Pons (tissue), 1 donor: ENCODE data around the gene IQSEC3.
"Not testable (repeated sequence)": the region's sequence is repeated elsewhere in the genome, so short reads cannot be mapped to it uniquely, and the experiment has no call there.

Experiments
- DNase-seq: peaks from one replicate; pipeline ENCODE4 v3.0.0-alpha.2; 2016; ENCODE audit warnings: low spot score

IQSEC3 gene

GRCh38 chr12:52902-53734 is 13.4 kb upstream of the IQSEC3 start:
- DNase-seq: not testable (repeated sequence)

GRCh38 chr12:53735-54730 is 12.5 kb upstream of the IQSEC3 start:
- DNase-seq: no peak

GRCh38 chr12:54750-55535 is 11.6 kb upstream of the IQSEC3 start:
- no peak for DNase-seq

- DNase-seq: no peak
These were observed 9.8 kb upstream of the IQSEC3 start for GRCh38 chr12:56683-57346.

- no peak for DNase-seq
These were observed 9.0 kb upstream of the IQSEC3 start for GRCh38 chr12:57539-57938.

- DNase-seq: no peak
These were observed 7.7 kb upstream of the IQSEC3 start for GRCh38 chr12:58832-59231.

GRCh38 chr12:61845-62244 is 4.7 kb upstream of the IQSEC3 start:
- not testable (repeated sequence) for DNase-seq

GRCh38 chr12:65491-66063 is 990 bp upstream of the IQSEC3 start:
- not testable (repeated sequence) for DNase-seq

GRCh38 chr12:66782-67504 is 376 bp downstream of the IQSEC3 start:
- DNase-seq: not testable (repeated sequence)

- not testable (repeated sequence) for DNase-seq
These were observed 3.1 kb downstream of the IQSEC3 start for GRCh38 chr12:69677-70076.

GRCh38 chr12:70541-70940 is 4.0 kb downstream of the IQSEC3 start:
- not testable (repeated sequence) for DNase-seq

- not testable (repeated sequence) for DNase-seq
These were observed 5.5 kb downstream of the IQSEC3 start for GRCh38 chr12:72018-72417.

- DNase-seq: not testable (repeated sequence)
These were observed 8.0 kb downstream of the IQSEC3 start for GRCh38 chr12:74420-75190.

GRCh38 chr12:75541-75940 is 9.0 kb downstream of the IQSEC3 start:
- not testable (repeated sequence) for DNase-seq

- not testable (repeated sequence) for DNase-seq
These were observed 9.5 kb downstream of the IQSEC3 start for GRCh38 chr12:76102-76501.

- not testable (repeated sequence) for DNase-seq
These were observed 10.0 kb downstream of the IQSEC3 start for GRCh38 chr12:76551-76950.

GRCh38 chr12:77101-77719 is 10.6 kb downstream of the IQSEC3 start:
- not testable (repeated sequence) for DNase-seq

GRCh38 chr12:77769-78383 is 11.3 kb downstream of the IQSEC3 start:
- DNase-seq: not testable (repeated sequence)
